ENCODE measurements around the gene HSPG2.

HSPG2 gene

GRCh38 chr1:21878009-21878773 lies 58.9 kb downstream of the HSPG2 start:
- no peak for DNase-seq

GRCh38 chr1:21876267-21876666 lies 60.8 kb downstream of the HSPG2 start:
- no peak for DNase-seq

GRCh38 chr1:21875621-21876063 lies 61.5 kb downstream of the HSPG2 start:
- no peak for DNase-seq

- no peak for DNase-seq
Observed at GRCh38 chr1:21874778-21875547, 62.1 kb downstream of the HSPG2 start.

GRCh38 chr1:21874328-21874727 lies 62.8 kb downstream of the HSPG2 start:
- no peak for DNase-seq

- no peak for DNase-seq
Observed at GRCh38 chr1:21873761-21874160, 63.3 kb downstream of the HSPG2 start.

- no peak for DNase-seq
Observed at GRCh38 chr1:21873174-21873573, 63.9 kb downstream of the HSPG2 start.

- DNase-seq = no peak
Observed at GRCh38 chr1:21872445-21873079, 64.5 kb downstream of the HSPG2 start.

GRCh38 chr1:21871943-21872342 lies 65.2 kb downstream of the HSPG2 start:
- DNase-seq = no peak

GRCh38 chr1:21870611-21871010 lies 66.5 kb downstream of the HSPG2 start:
- no peak for DNase-seq

GRCh38 chr1:21869620-21870121 lies 67.4 kb downstream of the HSPG2 start:
- DNase-seq = no peak

GRCh38 chr1:21868941-21869454 lies 68.1 kb downstream of the HSPG2 start:
- no peak for DNase-seq

GRCh38 chr1:21868482-21868881 lies 68.6 kb downstream of the HSPG2 start:
- no peak for DNase-seq

- no peak for DNase-seq
Observed at GRCh38 chr1:21867451-21867996, 69.6 kb downstream of the HSPG2 start.

- no peak for DNase-seq
Observed at GRCh38 chr1:21866707-21867043, 70.4 kb downstream of the HSPG2 start.

- no peak for DNase-seq
Observed at GRCh38 chr1:21865943-21866706, 71.0 kb downstream of the HSPG2 start.

- DNase-seq = no peak
Observed at GRCh38 chr1:21865609-21865942, 71.5 kb downstream of the HSPG2 start.

GRCh38 chr1:21864730-21865129 lies 72.4 kb downstream of the HSPG2 start:
- DNase-seq = no peak

- no peak for DNase-seq
Observed at GRCh38 chr1:21863981-21864380, 73.1 kb downstream of the HSPG2 start.

- DNase-seq = no peak
Observed at GRCh38 chr1:21861602-21862429, 75.3 kb downstream of the HSPG2 start.

- DNase-seq = no peak
Observed at GRCh38 chr1:21860971-21861370, 76.1 kb downstream of the HSPG2 start.
